MG63 (cell line): ENCODE results near the gene E2F7. TPM values are rescaled to one million over a fixed set of nuclear protein-coding genes. Genes with fewer than 3 reads are reported as not detected.
A peak's percentile ranks its signal among the peaks of the same experiment; 100 is the strongest.
"Not testable (repeated sequence)": the region's sequence is repeated elsewhere in the genome, so short reads cannot be mapped to it uniquely, and the experiment has no call there.

Experiments
- DNase-seq: peaks from one replicate; pipeline ENCODE4 v3.0.0-alpha.2; 2020
- H3K27me3 ChIP-seq: fragments of 250-450 bp; sonication (Bioruptor Pico); 2 replicates; pipeline ENCODE4 v1.5.1; 2020; ENCODE audit warnings: mild to moderate bottlenecking, moderate library complexity
- H3K36me3 ChIP-seq: fragments of 250-450 bp; sonication (Bioruptor Pico); 2 replicates; pipeline ENCODE4 v1.5.1; 2020; ENCODE audit warnings: mild to moderate bottlenecking, moderate library complexity
- H3K4me3 ChIP-seq: fragments of 250-450 bp; sonication (Bioruptor Pico); 2 replicates; pipeline ENCODE4 v1.5.1; 2020; ENCODE audit warnings: mild to moderate bottlenecking, moderate library complexity
- H3K9me3 ChIP-seq: fragments of 250-450 bp; sonication (Bioruptor Pico); 2 replicates; pipeline ENCODE4 v1.5.1; 2020; ENCODE audit warnings: mild to moderate bottlenecking, moderate library complexity
- total RNA-seq: library from RNA; depleted of rRNA; stranded (reverse); fragments of >200 nt; shearing (Covaris generic); gene quantifications from 2 replicates; pipeline ENCODE4 v1.2.3, GENCODE V29; 2014; ENCODE audit warnings: low replicate concordance; rRNA removed

Gene E2F7
- 2.4 and 2.5 TPM in 2 replicates for total RNA-seq

GRCh38 chr12:77065361-77066204, at the start of gene E2F7:
Gene E2F7 (minus strand): TSS chr12:77065569. CDS start chr12:77064635, 934 bp downstream.
- H3K9me3 ChIP-seq = no peaks in the 10 kb centered on the region
- peak; percentile 94 for DNase-seq
- peak within 1 kb of the TSS; percentile 74 for H3K4me3 ChIP-seq

GRCh38 chr12:77113971-77114370, 48.6 kb upstream of the E2F7 start:
- H3K27me3 ChIP-seq = no peaks in the 10 kb centered on the region
- H3K4me3 ChIP-seq = no peak overlapping the region
- DNase-seq = no peak
- peaks cover 10% of the 10 kb centered on the region; the same call in 1 of the 2 replicates for H3K9me3 ChIP-seq
- H3K36me3 ChIP-seq = no peaks in the 10 kb centered on the region

More at GRCh38 chr12:77065361-77066204, at the start of gene E2F7:
- Histone ChIP-seq H3K36me3 (peaks cover 15% of the 10 kb centered on the region), H3K27me3 (no peaks in the 10 kb centered on the region)

GRCh38 chr12:77108707-77109106, 43.3 kb upstream of the E2F7 start:
- Histone ChIP-seq H3K36me3 (no peaks in the 10 kb centered on the region), H3K9me3 (peaks cover 10% of the 10 kb centered on the region; the same call in 1 of the 2 replicates), H3K4me3 (no peak overlapping the region), H3K27me3 (no peaks in the 10 kb centered on the region)
- DNase-seq = no peak

GRCh38 chr12:77107121-77107520, 41.8 kb upstream of the E2F7 start:
- Histone ChIP-seq H3K27me3 (no peaks in the 10 kb centered on the region), H3K9me3 (peaks cover 10% of the 10 kb centered on the region; the same call in 1 of the 2 replicates), H3K36me3 (no peaks in the 10 kb centered on the region), H3K4me3 (no peak overlapping the region)
- DNase-seq = no peak

- no peak for DNase-seq
- Histone ChIP-seq H3K9me3 (0 out of 2 replicates have a peak, but pooled peaks cover 2% of the 10 kb centered on the region), H3K4me3 (no peak overlapping the region), H3K27me3 (no peaks in the 10 kb centered on the region), H3K36me3 (no peaks in the 10 kb centered on the region)
Measured at GRCh38 chr12:77104792-77105191, 39.4 kb upstream of the E2F7 start.

- H3K4me3 ChIP-seq = no peak overlapping the region
- H3K9me3 ChIP-seq = no peaks in the 10 kb centered on the region
- DNase-seq = no peak
- no peaks in the 10 kb centered on the region for H3K27me3 ChIP-seq
- no peaks in the 10 kb centered on the region for H3K36me3 ChIP-seq
Measured at GRCh38 chr12:77104286-77104685, 38.9 kb upstream of the E2F7 start.

- Histone ChIP-seq H3K4me3 (no peak overlapping the region), H3K27me3 (no peaks in the 10 kb centered on the region), H3K9me3 (no peaks in the 10 kb centered on the region), H3K36me3 (no peaks in the 10 kb centered on the region)
- DNase-seq = no peak
Measured at GRCh38 chr12:77102691-77103090, 37.3 kb upstream of the E2F7 start.

GRCh38 chr12:77102123-77102522, 36.8 kb upstream of the E2F7 start:
- Histone ChIP-seq H3K9me3 (no peaks in the 10 kb centered on the region), H3K36me3 (no peaks in the 10 kb centered on the region), H3K27me3 (no peaks in the 10 kb centered on the region), H3K4me3 (no peak overlapping the region)
- no peak for DNase-seq

- H3K36me3 ChIP-seq = no peaks in the 10 kb centered on the region
- no peak for DNase-seq
- no peaks in the 10 kb centered on the region for H3K9me3 ChIP-seq
- no peaks in the 10 kb centered on the region for H3K27me3 ChIP-seq
- H3K4me3 ChIP-seq = no peak overlapping the region
Measured at GRCh38 chr12:77099799-77100198, 34.4 kb upstream of the E2F7 start.

GRCh38 chr12:77097846-77098245, 32.5 kb upstream of the E2F7 start:
- H3K9me3 ChIP-seq = no peaks in the 10 kb centered on the region
- DNase-seq = no peak
- no peak overlapping the region for H3K4me3 ChIP-seq
- no peaks in the 10 kb centered on the region for H3K36me3 ChIP-seq
- no peaks in the 10 kb centered on the region for H3K27me3 ChIP-seq

- not testable (repeated sequence) for H3K36me3 ChIP-seq
Measured at GRCh38 chr12:77092227-77092626, 26.9 kb upstream of the E2F7 start.

GRCh38 chr12:77089686-77090220, 24.4 kb upstream of the E2F7 start:
- Histone ChIP-seq H3K4me3 (no peak overlapping the region), H3K36me3 (no peaks in the 10 kb centered on the region), H3K9me3 (no peaks in the 10 kb centered on the region), H3K27me3 (no peaks in the 10 kb centered on the region)
- no peak for DNase-seq

More at GRCh38 chr12:77092227-77092626, 26.9 kb upstream of the E2F7 start:
- H3K27me3 ChIP-seq, DNase-seq, H3K4me3 ChIP-seq, H3K9me3 ChIP-seq: not testable (repeated sequence)

- Histone ChIP-seq H3K27me3 (no peaks in the 10 kb centered on the region), H3K36me3 (no peaks in the 10 kb centered on the region), H3K9me3 (no peaks in the 10 kb centered on the region), H3K4me3 (no peak overlapping the region)
- peak; percentile 76 for DNase-seq
Measured at GRCh38 chr12:77087427-77087826, 22.1 kb upstream of the E2F7 start.

- no peak for DNase-seq
- no peaks in the 10 kb centered on the region for H3K9me3 ChIP-seq
- no peak overlapping the region for H3K4me3 ChIP-seq
- no peaks in the 10 kb centered on the region for H3K27me3 ChIP-seq
- H3K36me3 ChIP-seq = no peaks in the 10 kb centered on the region
Measured at GRCh38 chr12:77082021-77082420, 16.7 kb upstream of the E2F7 start.

- Histone ChIP-seq H3K4me3 (no peak overlapping the region), H3K27me3 (no peaks in the 10 kb centered on the region), H3K36me3 (no peaks in the 10 kb centered on the region), H3K9me3 (no peaks in the 10 kb centered on the region)
- DNase-seq = no peak
Measured at GRCh38 chr12:77079631-77080030, 14.3 kb upstream of the E2F7 start.

- no peak for DNase-seq
- H3K27me3 ChIP-seq = no peaks in the 10 kb centered on the region
- no peaks in the 10 kb centered on the region for H3K36me3 ChIP-seq
- no peaks in the 10 kb centered on the region for H3K9me3 ChIP-seq
- no peak overlapping the region for H3K4me3 ChIP-seq
Measured at GRCh38 chr12:77078231-77078630, 12.9 kb upstream of the E2F7 start.

GRCh38 chr12:77076886-77077285, 11.5 kb upstream of the E2F7 start:
- no peak for DNase-seq
- no peaks in the 10 kb centered on the region for H3K9me3 ChIP-seq
- no peak overlapping the region for H3K4me3 ChIP-seq
- H3K27me3 ChIP-seq = no peaks in the 10 kb centered on the region
- H3K36me3 ChIP-seq = no peaks in the 10 kb centered on the region

- not testable (repeated sequence) for H3K4me3 ChIP-seq, H3K36me3 ChIP-seq, H3K9me3 ChIP-seq, DNase-seq, H3K27me3 ChIP-seq
Measured at GRCh38 chr12:77073894-77074293, 8.5 kb upstream of the E2F7 start.
